Epithelial cell of esophagus (primary cell): ENCODE results near the gene FCHO1.

ENCODE experiments used
- DNase-seq: peaks from one replicate; pipeline ENCODE4 v3.0.0; 2010; ENCODE audit warnings: low read depth
- H3K4me3 ChIP-seq: 2 replicates; pipeline ENCODE4 v1.5.1; 2011; ENCODE audit warnings: mild to moderate bottlenecking, low read length, control low read depth
- TF ChIP-seq, protein P1 (sequence below): IDR thresholded peaks from 2 replicates; pipeline ENCODE4 v1.5.1; 2011; ENCODE audit warnings: low read depth, mild to moderate bottlenecking, low read length, control low read depth, inconsistent platforms; ENCODE audit not compliant: insufficient read depth; ENCODE audit errors: missing control alignments

Gene FCHO1

GRCh38 chr19:17734146-17734545 lies 17.1 kb upstream of the FCHO1 start:
- H3K4me3 ChIP-seq: no peak overlapping the region
- TF ChIP-seq, protein P1, sequence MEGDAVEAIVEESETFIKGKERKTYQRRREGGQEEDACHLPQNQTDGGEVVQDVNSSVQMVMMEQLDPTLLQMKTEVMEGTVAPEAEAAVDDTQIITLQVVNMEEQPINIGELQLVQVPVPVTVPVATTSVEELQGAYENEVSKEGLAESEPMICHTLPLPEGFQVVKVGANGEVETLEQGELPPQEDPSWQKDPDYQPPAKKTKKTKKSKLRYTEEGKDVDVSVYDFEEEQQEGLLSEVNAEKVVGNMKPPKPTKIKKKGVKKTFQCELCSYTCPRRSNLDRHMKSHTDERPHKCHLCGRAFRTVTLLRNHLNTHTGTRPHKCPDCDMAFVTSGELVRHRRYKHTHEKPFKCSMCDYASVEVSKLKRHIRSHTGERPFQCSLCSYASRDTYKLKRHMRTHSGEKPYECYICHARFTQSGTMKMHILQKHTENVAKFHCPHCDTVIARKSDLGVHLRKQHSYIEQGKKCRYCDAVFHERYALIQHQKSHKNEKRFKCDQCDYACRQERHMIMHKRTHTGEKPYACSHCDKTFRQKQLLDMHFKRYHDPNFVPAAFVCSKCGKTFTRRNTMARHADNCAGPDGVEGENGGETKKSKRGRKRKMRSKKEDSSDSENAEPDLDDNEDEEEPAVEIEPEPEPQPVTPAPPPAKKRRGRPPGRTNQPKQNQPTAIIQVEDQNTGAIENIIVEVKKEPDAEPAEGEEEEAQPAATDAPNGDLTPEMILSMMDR: no peak
- DNase-seq: no peak

DNA sequence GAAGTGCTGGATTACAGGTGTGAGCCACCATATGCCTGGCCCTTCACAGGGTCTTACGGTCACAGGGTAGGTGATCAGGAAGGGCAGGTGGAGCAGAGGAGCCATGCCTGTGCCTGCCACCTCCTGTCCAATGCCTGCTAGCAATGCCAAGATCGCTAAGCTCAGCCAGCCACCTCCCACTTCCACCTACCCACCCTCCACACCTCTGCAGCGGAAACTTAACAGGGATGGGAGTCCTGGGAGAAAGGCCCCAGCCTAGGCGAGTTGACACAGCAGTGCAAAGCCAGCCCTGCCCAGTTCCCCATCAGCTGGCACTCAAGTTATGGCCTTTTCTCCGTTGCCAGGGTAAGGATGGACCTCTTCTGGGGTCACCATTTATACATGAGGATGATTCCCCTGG lies 15.9 kb upstream of the FCHO1 start:
- no peak overlapping the region for H3K4me3 ChIP-seq
- TF ChIP-seq, protein P1: no peak
- no peak for DNase-seq

DNA sequence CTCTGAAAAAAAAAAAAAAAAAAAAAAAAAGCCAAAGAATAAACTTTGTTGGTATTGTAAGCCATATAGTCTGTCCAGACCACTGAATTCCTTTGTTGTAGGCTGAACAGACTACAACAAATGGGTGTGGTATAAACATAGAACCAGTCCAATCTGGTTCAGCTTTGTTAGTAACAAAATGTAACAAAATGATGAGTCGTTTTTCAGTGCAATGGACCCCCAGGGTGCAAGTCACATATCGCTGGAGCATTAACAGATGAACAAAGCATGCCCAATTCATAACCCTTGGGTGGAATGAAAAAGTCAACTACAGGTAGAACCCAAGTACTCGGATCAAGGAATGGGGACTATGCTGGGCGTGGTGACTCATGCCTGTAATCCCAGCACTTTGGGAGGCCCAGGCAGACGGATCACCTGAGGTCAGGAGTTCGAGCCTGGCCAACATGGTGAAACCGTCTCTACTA lies 13.6 kb upstream of the FCHO1 start:
- TF ChIP-seq, protein P1: no peak
- no peak overlapping the region for H3K4me3 ChIP-seq
- no peak for DNase-seq

GRCh38 chr19:17739121-17739875 lies 12.0 kb upstream of the FCHO1 start:
- TF ChIP-seq, protein P1: no peak
- no peak for DNase-seq
- H3K4me3 ChIP-seq: no peak overlapping the region

- TF ChIP-seq, protein P1: no peak
- H3K4me3 ChIP-seq: no peak overlapping the region
- no peak for DNase-seq
These were observed 9.8 kb upstream of the FCHO1 start for GRCh38 chr19:17741456-17741855.

- no peak overlapping the region for H3K4me3 ChIP-seq
- peak; percentile 26 for DNase-seq
- TF ChIP-seq, protein P1: no peak
These were observed 7.2 kb upstream of the FCHO1 start for GRCh38 chr19:17743874-17744580.
